ENCODE results near the gene CAMK1D. TPM values are rescaled to one million over a fixed set of nuclear protein-coding genes. Genes with fewer than 3 reads are reported as not detected.

Gene CAMK1D
- total RNA-seq, 1 donor from 2014 or later: 10.9 TPM

DNA sequence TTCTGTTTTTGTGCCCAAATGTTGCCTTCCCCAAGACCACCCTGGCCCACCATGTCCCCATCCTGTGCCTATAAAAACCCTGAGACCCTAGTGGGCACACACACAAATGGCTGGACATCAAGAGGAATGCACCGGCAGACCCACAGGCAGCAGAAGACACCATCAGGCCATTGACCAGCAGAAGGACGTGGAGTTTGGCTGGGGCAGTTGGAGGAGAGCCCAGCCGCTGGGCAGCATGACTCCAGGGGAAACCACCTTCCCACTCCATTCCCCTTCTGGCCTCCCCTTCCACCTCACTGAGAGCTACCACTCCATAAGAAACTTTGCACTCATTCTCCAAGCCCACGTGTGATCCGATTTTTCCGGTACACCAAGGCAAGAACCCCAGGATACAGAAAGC lies 309.2 kb downstream of the CAMK1D start:
- no peak for DNase-seq

DNA sequence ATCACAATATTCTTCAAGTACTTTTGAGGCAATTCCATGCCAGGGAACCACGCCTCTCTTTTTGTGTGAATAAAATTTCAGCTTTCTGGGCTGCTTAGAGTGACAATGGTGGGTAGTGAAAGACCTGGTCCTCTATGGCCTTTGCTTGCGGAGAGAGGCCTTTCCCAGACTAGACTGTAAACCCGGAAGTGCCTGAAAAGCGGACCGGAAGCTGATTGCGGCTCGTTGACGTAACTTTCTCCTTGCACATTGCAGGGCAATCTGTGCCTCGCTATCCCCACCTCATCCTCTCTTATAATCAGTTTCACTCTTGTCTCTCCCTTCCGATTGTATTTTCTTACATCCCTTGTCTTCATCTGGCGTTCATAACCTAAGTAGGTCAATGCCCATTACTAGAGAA lies 310.4 kb downstream of the CAMK1D start:
- DNase-seq: no peak

- no peak for DNase-seq
Observed at GRCh38 chr10:12660812-12661211, 311.5 kb downstream of the CAMK1D start.

- no peak for DNase-seq
Observed at GRCh38 chr10:12661671-12662070, 312.3 kb downstream of the CAMK1D start.

DNA sequence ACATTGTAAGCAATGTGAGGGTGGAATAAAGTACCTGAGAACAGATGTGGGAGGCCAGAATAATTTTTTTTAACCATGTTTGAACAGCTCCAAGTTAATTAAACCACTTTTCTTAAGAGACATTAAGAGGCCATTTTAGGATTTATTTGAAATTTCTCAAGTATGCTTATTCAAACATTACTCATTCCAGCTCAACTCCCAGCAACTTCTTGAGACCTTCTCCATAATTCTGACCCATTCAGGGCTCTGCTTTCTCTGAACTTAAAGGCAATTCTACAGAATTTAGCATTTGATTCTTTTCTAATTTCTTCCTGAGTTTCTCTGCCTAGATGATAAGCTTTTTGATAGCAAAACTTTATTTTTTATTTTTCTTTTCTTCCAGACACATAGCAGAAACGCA lies 314.5 kb downstream of the CAMK1D start:
- DNase-seq: no peak

DNA sequence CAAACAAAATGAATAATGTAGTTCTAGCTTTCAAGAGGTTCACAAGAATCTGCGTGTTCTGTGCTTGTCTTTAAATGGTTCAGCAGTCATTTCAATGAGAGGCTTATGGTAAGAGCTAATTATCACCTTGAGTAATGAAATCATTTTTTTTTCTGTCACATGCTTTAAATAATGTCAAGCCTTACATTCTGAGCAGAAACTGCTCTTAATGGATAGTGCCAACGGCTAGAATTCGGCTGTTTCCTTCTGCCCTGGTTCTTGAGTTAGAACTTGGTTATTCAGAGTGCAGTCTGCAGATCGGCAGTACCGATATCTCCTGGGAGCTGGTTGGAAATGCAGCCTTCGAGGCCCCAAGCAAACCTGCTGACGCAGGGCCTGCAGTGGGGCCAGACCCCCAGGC lies 316.2 kb downstream of the CAMK1D start:
- DNase-seq: no peak

GRCh38 chr10:12667052-12667451 lies 317.7 kb downstream of the CAMK1D start:
- no peak for DNase-seq

DNA sequence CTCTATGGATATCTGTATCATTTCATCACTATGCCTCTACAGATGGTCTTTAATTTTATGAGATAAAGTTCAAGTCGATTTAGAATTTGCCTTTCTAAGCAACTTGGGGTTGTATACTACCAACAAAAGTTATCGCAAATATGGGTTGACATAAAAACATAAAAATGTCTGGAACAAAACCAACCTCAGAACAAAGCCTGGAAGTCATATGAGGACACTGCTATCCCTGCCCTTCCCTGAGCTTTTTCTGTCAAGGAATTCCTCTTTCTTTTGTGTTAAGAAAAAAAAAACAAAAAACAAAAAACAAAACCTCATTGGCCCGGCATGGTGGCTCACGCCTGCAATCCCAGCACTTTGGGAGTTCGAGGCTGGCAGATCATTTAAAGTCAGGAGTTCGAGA lies 319.3 kb downstream of the CAMK1D start:
- DNase-seq: no peak

- no peak for DNase-seq
Observed at GRCh38 chr10:12670004-12670403, 320.7 kb downstream of the CAMK1D start.

- no peak for DNase-seq
Observed at GRCh38 chr10:12675186-12675585, 325.8 kb downstream of the CAMK1D start.

DNA sequence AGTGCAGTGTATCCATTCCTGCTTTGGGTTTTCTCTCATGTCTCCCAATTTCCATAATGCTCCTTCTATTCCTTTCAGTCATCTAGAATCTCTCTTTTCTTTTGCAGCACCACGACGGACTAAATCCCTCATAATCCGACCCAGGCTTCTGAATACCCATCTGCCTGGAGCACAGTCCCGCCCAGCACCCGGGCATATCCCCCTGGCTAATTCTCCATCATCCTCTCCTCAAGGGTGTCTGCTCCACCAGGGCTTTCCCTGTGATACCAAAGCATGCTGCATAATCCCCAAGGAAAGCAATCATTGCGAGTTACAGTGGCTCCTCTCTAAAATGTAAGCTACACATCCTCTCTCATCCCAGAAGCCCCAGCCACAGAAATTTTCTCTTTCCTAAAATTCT lies 330.3 kb downstream of the CAMK1D start:
- no peak for DNase-seq

- no peak for DNase-seq
Observed at GRCh38 chr10:12681252-12681651, 331.9 kb downstream of the CAMK1D start.

GRCh38 chr10:12684784-12685183 lies 335.4 kb downstream of the CAMK1D start:
- DNase-seq: no peak

GRCh38 chr10:12685261-12686058 lies 336.1 kb downstream of the CAMK1D start:
- DNase-seq: peak; percentile 70

GRCh38 chr10:12687996-12688395 lies 338.6 kb downstream of the CAMK1D start:
- DNase-seq: no peak

DNA sequence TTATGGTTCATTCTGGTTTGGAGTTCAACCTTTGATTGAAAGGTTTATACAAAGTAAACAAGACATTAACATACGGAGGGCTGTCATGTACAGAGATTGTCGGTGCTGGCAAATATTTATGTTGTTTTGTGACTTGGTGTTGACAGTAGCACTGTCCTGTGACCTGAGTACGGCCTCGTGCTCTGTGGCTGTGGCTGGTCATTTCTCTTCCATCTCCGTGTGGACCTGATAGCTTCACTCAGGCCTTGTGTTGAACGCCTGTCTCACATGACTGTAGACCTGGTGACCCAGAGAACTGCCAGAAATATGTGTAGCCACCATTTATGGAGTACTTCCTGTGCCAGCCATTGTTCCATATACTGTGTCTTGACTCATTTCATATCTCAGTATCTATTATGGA lies 340.5 kb downstream of the CAMK1D start:
- DNase-seq: no peak

GRCh38 chr10:12690525-12691126 lies 341.3 kb downstream of the CAMK1D start:
- peak; percentile 30 for DNase-seq

DNA sequence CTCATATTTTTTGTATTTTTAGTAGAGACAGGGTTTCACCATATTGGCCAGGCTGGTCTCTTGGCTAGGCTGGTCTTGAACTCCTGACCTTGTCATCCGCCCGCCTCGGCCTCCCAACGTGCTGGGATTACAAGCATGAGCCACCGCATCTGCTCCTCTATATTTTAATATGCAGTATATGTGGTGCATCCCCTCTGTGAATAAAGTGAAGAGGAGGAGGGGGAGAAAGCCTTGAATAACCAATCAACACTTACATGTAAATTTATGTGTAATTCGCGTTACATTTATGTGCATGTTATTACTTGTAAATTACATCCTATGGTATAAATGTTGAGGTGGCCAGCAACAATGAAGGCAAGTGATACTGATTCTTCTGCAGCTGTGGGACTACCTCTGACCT lies 342.2 kb downstream of the CAMK1D start:
- no peak for DNase-seq

DNA sequence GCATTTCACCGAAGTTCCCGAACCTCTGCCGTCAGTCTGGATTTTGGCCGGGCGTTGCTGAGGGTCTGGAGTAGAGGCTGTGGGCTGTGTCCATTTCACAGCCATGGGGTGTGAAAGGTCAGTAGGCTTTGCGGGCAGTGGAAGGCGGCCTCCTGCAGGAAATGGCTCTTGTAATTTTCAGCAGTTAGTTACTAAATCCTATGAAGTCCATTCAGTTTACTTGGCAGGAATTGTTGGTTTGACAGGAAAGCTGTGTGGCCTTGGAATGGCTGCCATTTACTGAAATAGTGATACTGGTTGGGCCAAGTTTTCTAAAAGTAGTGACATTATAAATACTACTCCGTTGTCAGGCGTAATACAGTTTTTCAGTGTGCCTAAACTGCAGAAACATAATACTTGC lies 348.4 kb downstream of the CAMK1D start:
- DNase-seq: no peak

- peak; percentile 51 for DNase-seq
Observed at GRCh38 chr10:12699258-12699700, 349.9 kb downstream of the CAMK1D start.

GRCh38 chr10:12699781-12700556 lies 350.6 kb downstream of the CAMK1D start:
- no peak for DNase-seq

DNA sequence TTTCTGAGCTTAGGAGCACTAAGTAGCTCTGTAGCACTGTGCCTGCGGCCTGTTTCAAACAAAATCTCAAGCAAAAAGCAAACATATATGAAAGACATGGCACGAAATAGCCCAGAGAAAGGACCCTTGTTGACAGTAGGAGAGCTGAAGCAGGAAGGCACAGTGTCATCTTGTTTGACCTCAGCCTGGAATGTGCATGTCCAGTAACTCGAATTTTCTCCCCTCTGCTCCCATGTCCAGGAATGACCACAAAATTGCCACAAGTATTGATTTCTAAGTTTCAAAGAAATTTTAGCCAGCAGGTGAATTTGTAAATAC lies 351.2 kb downstream of the CAMK1D start:
- no peak for DNase-seq

GRCh38 chr10:12701696-12702095 lies 352.3 kb downstream of the CAMK1D start:
- DNase-seq: peak; percentile 22

All from tongue (tissue), 2 donors.